HG03460 (cell line): ENCODE measurements around the gene MINDY4.
"Not testable (repeated sequence)": the region's sequence is repeated elsewhere in the genome, so short reads cannot be mapped to it uniquely, and the experiment has no call there.

Experiments
- ATAC-seq: cut with Tn5 transposase; IDR thresholded peaks from one replicate; pipeline ENCODE4 v1.9.1; 2021; ENCODE audit not compliant: unreplicated experiment

The MINDY4 gene

DNA sequence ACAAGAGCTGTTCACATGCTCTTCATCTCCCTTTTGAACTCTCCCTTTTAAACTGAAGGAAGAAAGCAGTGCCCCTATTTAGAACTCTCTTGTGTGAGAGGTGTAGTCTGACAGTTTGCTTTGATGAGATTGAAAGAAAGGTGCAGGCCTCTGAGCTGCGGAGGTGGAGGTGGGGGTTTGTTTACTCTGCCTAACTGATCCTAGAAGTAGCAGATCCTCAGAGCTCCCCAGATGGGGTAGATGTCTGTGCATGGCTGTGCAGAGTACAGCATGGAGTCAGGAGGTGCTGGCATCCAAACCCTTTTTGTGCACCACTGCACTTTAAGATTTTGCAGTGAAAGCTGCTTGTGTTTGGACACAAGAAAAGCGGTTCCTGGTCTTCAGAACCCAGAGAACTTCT, 58.3 kb downstream of the MINDY4 start:
- no peak for ATAC-seq

DNA sequence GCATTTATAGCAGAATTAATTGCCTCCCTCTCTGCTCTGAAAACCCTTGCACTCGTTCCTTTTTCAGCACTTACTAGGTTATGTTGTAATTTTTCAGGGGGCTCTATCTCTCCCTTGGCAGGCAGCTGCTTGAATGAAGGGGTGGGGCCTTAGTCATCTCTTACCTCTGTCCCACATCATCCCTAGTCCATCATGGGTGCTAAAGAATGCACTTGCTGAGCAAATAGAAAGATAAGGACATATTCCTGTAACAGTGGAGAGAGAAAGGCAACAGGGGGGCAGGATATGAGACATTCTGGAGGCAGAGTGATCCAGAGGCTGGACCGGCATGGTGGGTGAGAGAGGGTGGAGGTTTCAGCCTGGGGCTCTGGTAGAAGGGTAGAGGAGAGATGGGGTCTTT, 60.0 kb downstream of the MINDY4 start:
- no peak for ATAC-seq

DNA sequence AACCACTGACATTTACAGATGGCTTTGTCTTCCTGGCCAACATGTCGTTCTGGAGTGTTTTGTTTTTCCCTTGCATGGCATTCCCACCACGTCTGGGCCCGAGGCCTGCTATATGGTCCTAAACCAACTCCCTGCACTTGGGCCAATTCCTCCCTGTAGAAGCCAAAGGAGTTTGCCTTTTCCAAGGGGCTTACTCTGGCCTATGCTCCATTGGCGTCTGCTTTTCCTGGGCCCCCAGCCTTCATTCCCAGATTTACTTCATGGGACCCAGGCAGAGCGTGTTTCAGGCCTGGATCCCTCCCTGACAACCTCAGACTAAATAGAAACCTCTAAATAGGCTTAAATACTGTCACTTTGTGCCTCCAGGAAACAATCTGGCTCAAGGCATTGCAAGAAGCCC, 60.7 kb downstream of the MINDY4 start:
- ATAC-seq = no peak

DNA sequence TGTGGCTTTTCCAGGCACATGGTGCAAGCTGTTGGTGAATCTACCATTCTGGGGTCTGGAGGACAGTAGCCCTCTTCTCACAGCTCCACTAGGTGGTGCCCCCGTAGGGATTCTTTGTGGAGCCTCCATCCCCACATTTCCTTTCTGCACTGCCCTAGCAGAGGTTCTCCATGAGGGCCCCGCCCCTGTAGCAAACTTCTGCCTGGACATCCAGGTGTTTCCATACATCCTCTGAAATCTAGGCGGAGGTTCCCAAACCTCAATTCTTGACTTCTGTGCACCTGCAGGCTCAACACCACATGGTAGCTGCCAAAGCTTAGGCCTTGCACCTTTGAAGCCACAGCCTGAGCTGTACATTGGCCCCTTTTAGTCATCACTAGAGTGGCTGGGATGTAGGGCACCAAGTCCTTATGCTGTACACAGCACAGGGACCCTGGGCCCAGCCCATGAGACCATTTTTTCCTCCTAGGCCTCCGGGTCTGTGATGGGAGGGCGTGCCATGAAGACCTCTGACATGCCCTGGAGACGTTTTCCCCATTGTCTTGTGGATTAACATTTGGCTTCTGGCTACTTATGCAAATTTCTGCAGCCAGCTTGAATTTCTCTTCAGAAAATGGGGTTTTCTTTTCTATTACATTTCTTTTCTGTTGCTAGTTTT, 62.9 kb downstream of the MINDY4 start:
- not testable (repeated sequence) for ATAC-seq

DNA sequence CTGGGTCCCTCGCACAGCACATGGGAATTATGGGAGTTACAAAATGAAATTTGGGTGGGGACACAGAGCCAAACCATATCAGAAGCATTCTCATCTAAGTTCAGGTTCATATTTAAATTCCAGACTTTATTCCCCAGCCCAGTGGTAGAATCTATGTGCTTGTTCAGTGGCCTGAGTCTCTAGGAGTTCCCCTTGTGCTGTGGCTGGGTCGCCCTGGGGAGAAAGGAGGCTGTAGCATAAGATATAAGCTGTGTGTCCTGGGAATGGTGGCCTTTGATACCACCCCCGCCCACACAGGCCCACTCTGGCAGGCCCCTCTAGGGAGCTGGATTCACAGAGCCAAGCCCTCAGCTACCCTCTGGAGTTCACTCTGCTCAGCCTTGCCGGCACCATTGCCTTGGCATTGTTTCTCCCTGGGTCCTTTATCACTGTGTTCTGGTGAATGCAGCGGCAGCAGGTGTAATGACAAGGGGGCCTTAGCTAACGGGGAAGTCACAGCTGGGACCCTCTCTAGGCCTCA, 64.2 kb downstream of the MINDY4 start:
- no peak for ATAC-seq

DNA sequence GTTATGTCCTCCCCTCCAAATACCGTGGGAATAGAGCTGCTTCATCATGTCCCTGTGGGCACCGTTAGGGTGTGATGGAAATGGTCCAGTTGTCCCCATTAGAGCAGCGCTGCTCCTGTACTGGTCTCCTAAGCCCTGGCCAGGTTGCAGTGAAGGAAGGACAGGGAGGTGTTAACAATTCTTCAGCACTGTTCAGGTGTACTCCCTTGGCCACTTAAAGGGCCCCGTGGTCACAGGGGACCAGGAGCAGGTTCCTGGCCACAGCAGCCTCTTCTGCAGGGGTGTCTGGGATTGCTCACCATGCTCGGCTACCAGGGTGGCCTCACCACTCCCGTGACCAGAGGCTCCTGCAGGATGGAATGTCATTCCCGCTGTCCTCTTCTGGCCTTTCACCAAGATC, 65.8 kb downstream of the MINDY4 start:
- no peak for ATAC-seq

DNA sequence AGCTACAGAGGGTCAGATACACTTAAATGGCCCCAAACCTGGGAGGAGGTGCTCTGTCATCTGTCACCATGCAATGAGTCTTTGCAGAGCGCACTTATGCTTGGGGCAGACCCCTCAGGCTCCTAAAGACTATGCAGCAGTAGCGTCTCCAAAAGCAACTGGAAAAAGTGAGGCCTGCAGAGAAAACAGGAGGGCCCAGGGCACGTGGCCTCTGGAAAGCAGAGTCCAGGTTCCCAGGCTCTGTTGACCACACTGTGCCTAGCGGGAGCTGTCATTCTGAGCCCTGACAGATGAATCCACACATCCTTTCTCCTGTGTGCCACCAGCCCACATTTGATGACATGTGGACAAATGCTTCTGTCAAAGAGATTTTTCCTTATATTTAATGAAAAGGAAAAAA, 66.4 kb downstream of the MINDY4 start:
- no peak for ATAC-seq

DNA sequence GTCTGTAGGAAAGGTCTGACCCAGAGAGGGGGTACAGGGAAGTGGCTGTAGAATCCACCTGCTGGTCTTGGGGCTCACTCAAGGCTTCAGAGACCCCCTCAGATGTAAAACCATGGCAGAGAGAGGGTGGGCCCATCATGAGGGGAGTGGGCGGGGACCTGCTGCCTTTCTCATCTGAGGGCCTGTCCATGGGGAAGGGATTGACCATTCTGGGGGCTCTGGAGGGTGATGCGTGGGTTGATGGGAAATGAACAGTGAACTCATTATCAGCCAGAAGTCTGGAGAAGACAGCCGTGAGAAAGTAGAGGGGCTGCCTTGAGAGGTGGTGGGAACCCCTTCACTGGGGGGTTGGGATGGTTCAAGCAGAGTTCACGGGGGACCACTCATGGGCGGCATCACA, 66.8 kb downstream of the MINDY4 start:
- ATAC-seq = no peak

DNA sequence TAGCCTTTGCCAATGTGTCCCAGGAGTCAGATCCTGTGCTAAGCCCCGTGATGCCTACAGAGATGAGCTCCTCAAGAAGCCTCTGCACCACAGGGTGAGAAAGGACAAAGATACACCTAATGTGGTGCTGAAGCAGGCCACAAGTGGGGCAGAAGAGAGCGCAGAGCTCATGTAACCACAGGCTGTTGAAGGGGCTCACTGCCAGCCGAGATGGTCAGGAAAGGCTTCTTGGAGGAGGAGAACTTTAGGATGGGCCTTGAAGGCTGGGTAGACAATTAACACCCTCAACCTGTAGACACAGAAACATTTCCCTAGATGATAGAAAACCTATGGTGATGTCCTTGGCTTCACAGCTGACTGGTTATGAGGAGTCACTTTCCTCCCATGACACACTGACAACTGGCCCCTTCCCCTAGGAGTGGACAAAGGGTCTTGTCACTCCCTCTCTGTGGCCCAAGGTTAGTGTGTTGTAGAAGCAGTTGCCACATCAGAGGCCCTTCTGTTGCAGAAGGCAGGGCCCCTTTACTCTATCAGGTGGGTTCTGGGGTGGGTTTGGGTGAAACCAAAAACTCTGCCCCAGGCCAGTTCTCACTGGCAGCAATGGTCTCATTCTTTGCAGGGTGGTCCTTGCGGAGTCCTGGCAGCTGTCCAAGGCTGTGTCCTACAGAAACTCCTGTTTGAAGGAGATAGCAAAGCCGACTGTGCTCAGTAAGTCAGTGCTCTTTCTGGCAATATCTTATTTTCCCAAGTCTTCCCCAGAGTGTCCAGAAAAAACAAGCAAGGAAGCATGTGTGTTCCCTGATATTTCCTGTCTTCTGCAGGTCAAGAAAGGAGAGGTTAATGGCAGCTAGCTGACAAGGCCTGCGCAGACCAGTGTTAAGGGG, 69.2 kb downstream of the MINDY4 start:
- ATAC-seq = no peak

DNA sequence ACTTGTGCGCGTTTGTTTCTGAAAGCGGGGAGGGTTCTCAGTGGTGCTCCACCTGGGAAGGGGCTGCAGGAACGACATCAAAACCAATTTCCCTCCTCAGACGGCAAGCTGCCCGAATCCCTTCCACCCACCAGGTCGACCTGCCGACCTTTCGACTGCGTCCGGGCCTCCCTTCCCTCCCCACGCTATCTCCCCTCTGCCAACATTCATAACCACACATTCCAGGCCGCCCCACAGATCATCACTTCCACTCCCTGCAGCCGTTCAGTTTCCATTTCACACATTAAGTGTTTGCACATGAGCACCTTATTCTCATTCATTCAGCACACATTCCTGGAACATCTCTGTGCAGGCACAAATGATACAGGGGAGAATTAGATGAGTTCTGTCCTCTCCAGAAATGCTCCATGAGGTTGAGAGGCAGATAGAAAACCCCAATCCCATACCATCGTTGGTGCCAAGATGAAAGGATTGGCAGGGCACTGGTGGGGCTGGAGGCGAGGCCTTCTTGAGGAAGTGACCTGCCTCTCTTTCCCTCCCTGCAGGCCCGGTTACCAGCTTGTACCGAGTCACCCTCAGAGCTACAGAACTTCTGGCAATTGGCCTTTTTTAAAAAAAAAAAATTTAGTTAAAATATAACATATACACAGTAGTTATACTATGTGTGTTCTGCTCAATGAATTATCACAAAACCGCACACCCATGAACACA, 70.0 kb downstream of the MINDY4 start:
- ATAC-seq = no peak

DNA sequence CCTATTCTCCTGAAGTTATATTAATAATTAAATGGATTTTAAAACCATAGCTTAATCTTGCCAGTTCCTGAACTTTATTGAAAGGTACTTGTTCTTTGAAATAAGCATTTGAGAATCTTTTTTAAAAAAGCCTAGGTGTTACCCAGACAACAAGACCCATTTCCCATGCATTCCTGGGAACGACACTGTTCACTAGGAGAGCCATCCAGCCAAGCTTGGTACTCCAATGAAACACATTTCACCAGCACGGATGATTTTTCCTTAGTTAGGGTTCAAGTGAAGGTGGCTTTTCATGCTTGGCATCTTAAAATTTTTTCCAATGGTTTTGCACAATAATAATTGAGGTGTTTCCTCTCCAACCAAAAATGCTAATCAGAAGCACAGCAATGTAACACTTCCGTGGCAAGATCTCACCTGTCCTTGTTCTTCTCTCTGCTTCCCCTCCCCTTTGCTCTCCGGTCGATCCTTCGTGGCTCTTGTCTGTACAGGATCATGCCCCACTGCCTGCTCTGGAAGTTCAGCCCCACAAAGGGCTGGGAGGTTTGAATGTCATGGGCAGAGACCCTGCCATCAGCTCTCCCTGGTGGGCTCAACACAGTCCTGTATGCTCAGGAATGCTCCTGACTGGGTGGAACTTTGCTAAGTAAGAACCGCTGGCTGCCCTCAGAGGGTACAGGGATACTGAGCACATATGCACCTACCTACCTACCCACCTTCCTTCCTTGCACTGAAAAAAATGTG, 70.8 kb downstream of the MINDY4 start:
- ATAC-seq = no peak

DNA sequence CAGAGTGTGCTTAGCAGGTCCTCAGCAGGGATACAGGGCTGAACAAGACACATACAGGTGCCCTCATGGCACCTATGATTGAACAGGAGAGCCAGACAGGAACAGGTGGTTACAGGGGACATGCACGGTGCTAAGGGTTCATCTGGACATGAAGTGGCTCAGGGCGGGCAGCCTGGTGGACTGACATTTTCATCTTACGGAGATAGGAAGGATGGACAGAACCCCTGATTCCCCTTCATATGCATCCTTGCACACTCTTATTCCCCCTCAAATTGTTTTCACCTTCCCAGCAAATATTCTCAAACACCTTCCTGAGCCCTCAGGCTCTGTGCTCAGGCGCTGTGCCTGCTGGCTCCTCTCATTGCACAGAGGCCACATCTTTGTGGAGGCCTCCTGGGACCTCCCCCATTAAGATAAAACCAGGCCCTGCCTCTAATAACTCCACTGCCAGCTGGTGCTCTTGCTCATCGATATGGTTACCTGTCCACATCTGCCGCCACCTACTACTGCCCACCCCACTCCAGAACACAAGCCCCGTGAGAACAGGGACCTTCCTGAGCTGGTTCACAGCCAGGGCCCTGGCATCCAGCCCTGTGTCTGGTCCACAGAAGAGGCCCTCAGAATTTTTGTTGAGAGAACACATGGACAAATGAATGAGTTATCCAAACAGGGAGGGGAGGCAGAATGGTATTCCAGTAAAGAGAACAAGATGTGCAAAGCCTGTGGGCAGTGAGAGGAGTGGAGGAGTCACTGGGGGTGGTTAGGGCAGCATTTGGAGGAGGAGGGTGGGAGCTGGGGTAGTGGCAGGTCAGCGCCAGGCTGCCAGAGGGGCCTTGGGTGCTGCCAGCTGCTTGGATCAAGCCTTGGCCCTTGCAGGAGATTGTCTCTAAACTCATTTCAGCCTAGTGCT, 71.6 kb downstream of the MINDY4 start:
- no peak for ATAC-seq

DNA sequence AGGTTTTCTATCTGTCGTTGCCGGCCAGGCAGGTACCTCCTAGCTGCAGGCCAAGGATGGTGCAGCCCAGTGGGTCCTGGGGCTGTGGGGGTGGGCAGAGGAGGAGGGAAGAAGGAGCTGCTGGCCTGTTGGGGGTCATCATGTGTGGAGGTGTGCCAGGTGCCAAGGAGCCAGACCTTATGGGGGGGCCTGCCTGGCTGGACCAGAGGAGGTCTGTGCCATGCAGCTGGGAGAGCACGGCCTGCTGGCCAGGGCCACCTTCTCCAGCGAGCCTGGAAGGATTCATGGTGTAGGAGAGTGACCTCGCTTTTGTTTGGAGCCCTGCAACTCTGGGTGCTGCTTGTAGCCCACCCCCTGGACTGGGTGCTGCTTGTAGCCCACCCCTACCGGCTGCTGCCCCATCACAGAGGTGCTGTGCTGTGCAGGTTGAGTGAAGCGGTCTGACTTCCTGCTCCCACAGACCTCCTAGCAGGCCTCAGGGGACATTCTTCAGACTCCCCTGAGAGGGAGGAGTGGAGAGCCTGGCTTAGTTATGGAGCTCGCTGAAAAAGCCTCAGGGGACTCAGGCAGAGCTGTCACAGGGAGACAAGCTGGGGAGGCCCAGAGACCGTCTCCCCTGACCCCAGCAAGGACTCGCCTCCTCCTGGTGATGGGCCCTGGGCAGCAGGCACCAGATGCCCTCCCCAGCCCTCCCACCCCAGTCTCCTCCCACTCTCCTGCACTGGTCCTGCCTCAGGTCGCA, 72.7 kb downstream of the MINDY4 start:
- no peak for ATAC-seq

DNA sequence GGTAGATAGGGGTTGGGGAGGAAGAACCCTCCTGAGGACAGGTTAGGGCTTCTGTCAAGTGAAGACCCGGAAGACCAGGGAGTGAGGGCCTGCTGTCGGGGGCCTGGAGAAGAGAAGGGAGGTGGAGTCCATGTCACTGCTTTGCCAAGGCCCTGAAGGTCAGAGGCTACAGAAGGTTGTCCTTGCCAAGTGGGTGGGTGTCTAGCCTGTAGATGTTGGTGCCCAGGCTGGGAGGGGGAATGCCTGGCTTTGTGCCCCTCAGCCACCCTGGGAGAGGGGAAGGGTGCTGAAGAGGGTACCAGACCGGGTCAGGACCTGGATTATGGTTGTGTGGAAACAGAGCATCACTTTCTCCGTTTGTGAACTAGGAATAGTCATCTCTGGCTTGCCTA, 73.3 kb downstream of the MINDY4 start:
- ATAC-seq = no peak

DNA sequence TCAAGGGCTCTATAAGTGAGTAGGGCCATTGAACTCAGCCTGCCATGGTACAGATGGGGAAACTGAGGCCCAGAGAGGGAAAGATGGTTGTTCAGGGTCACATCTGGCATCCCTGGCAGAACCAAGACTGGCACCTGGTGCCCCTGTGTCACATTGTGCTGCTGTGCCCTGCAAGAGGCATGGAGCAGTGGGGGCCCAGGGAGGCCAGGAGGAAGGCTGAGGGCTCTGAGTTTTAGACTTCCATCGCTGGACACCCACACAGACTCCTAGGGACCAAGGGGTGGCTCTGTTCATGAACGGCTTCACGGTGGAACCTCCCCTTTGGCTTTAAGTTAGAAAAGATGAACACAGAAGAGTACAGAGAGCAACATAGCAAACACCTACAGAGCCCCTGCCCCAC, 73.7 kb downstream of the MINDY4 start:
- ATAC-seq = no peak

DNA sequence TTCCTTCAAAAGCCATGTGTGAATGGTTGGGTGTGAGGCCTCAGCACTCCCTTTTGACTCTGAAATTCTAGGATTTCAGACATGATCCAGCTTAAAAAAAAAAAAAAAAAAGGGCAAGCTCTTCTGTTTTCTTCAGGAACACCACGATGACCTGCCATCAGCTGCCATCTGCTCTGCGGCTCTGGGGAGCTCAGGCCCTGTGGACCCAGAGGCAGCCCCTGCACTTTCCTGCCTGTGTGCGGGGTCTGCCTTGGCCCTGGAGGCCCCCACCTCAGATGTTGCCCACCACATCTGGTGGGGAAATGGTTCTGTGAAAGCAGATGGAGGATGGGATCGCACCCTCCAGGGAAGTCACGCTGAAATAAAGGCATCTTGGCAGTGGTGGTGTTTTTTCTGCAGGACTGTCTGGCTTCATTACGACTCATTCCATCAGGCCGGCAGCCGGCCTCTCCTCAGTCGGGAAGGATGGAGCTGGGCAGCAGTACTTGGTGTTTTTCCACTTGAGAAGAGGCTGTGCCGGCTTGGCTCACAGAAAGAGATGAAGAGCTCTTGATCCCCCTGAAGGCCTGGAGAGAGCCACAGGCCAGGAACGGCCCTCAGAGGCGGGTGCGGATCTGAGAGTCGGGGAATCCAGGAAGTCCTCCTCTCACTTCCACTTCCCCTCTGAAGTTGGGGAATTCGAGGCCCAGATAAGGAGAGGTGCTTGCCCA, 74.4 kb downstream of the MINDY4 start:
- ATAC-seq = no peak

DNA sequence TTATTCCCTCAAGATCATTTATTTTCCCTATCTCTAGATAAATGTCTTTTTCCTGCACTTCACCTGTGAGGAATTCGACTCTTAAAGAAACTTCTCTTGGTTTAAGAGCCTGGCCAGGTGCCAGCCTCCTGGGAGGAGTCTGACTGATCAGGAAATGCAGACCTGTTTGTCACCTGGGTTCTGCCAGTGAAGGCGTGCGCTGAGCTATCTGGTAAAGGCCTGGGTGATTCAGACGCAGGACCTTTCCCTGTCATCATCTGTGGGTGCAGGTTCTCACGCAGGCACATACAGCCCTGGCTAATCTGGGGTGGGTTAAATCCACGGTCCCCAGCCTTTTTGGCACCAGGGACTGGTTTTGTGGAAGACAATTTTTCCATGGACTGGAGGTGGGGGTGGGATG, 75.2 kb downstream of the MINDY4 start:
- no peak for ATAC-seq

DNA sequence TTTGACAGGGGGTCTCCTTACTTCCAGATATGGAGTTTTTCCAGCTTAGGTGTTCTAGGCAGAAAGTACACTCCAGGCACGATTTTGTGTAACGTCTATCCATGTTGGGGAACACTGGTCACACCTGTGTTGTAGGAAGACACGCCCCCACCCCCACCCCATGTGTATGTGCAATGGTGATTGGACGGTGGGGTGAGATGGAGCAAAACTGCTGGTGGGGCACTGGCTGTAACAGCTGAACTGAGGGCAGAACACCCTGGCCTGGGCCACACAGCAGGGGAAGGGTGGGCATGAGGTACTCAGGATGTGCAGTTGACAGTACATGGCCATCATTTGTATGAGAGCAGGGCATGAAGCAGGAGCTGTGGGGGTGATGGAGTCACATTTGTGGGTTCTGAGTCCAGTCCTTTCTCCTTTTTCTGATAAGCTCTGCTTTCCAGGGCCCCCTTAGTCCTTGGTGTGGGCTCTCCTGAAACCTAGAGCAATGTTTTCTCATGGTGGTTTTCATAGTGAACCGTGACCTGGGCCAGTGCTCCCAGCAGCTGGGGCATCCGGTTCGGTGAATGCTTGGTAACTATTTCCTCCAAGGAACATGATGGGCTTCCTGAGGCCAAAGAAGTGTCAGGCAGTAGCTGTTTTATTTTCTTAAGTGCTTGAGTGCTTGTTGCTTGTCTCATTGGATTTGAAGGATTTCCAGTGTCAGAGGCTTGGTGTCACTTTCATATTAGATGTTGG, 77.1 kb downstream of the MINDY4 start:
- no peak for ATAC-seq
